OCI-LY1 (cell line): ENCODE measurements around the gene HSF2BP.
"Not testable (repeated sequence)": the region's sequence is repeated elsewhere in the genome, so short reads cannot be mapped to it uniquely, and the experiment has no call there.

ENCODE experiments used
- H2AFZ ChIP-seq: fragments of 200-600 bp; sonication (generic), shearing (Covaris generic); 2 replicates; pipeline ENCODE4 v1.6.0; 2014; ENCODE audit warnings: antibody characterized with exemption, mild to moderate bottlenecking, low read length
- H3F3A ChIP-seq: fragments of 200-600 bp; sonication (generic), shearing (Covaris generic); 2 replicates; pipeline ENCODE4 v1.6.0; 2014; ENCODE audit warnings: mild to moderate bottlenecking, antibody characterized with exemption, low read length, moderate library complexity; ENCODE audit not compliant: insufficient read depth
- H3K27ac ChIP-seq: fragments of 200-600 bp; sonication (generic); 2 replicates; pipeline ENCODE4 v1.5.1; 2014; ENCODE audit warnings: low read length, mixed run types, mild to moderate bottlenecking, low read depth; ENCODE audit not compliant: poor library complexity, severe bottlenecking
- H3K27me3 ChIP-seq: fragments of 200-600 bp; sonication (generic); 2 replicates; pipeline ENCODE4 v1.6.0; 2014; ENCODE audit warnings: antibody characterized with exemption, mild to moderate bottlenecking, low read length, moderate library complexity; ENCODE audit not compliant: insufficient read depth
- H3K36me3 ChIP-seq: fragments of 200-600 bp; sonication (generic); 2 replicates; pipeline ENCODE4 v1.6.1; 2014; ENCODE audit warnings: mild to moderate bottlenecking, antibody characterized with exemption, low read length, moderate library complexity, mixed read lengths; ENCODE audit not compliant: insufficient read depth
- H3K4me1 ChIP-seq: fragments of 200-600 bp; sonication (generic); 2 replicates; pipeline ENCODE4 v1.5.1; 2014; ENCODE audit warnings: mild to moderate bottlenecking, low read length, moderate library complexity; ENCODE audit not compliant: insufficient read depth, severe bottlenecking
- H3K4me2 ChIP-seq: fragments of 200-600 bp; sonication (generic), shearing (Covaris generic); 2 replicates; pipeline ENCODE4 v1.6.1; 2014; ENCODE audit warnings: low read length
- H3K4me3 ChIP-seq: fragments of 200-600 bp; sonication (generic); 2 replicates; pipeline ENCODE4 v1.5.1; 2014; ENCODE audit warnings: low read length, low read depth, mild to moderate bottlenecking, mixed read lengths; ENCODE audit not compliant: poor library complexity, severe bottlenecking
- H3K79me2 ChIP-seq: fragments of 200-600 bp; shearing (Covaris generic); 2 replicates; pipeline ENCODE4 v1.6.1; 2016; ENCODE audit warnings: mixed run types, low read length, mixed read lengths; ENCODE audit not compliant: insufficient read depth
- H3K9ac ChIP-seq: fragments of 200-600 bp; sonication (generic), shearing (Covaris generic); 2 replicates; pipeline ENCODE4 v1.6.1; 2014; ENCODE audit warnings: mild to moderate bottlenecking, low read length, mixed read lengths
- H3K9me2 ChIP-seq: fragments of 200-600 bp; sonication (generic), shearing (Covaris generic); 2 replicates; pipeline ENCODE4 v1.6.1; 2014; ENCODE audit warnings: low read depth, mild to moderate bottlenecking, low read length, mixed read lengths
- H3K9me3 ChIP-seq: fragments of 200-600 bp; shearing (Covaris generic); 2 replicates; pipeline ENCODE4 v1.6.1; 2014; ENCODE audit warnings: low read length, mixed read lengths
- H4K20me1 ChIP-seq: fragments of 200-600 bp; sonication (generic), shearing (Covaris generic); 2 replicates; pipeline ENCODE4 v1.6.0; 2016; ENCODE audit warnings: mild to moderate bottlenecking, low read length; ENCODE audit not compliant: insufficient read depth

HSF2BP gene

DNA sequence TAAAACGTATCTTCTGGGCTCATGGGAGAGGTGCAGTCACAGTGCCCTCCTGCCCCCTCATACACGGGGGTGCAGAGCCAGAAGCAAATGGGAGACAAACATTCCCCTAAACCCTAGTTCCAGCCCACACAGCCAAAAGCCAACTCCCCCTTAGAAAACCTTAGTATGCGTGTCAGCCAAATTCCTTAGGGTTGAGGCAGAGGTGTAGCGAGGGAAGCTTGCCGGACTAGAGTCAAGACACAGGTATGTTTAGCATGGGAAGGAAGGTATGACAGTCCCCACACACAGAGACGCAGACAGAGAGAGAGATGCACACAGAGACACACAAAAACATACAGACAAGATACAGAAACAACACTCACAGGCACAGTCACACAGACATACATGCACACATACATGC, 141.6 kb downstream of the HSF2BP start:
- not testable (repeated sequence) for H3K27ac ChIP-seq, H3K36me3 ChIP-seq, H3K4me3 ChIP-seq, H3K9ac ChIP-seq, H4K20me1 ChIP-seq, H3K27me3 ChIP-seq, H3K9me3 ChIP-seq, H3F3A ChIP-seq, H3K79me2 ChIP-seq, H3K4me1 ChIP-seq, H3K4me2 ChIP-seq, H2AFZ ChIP-seq, H3K9me2 ChIP-seq

DNA sequence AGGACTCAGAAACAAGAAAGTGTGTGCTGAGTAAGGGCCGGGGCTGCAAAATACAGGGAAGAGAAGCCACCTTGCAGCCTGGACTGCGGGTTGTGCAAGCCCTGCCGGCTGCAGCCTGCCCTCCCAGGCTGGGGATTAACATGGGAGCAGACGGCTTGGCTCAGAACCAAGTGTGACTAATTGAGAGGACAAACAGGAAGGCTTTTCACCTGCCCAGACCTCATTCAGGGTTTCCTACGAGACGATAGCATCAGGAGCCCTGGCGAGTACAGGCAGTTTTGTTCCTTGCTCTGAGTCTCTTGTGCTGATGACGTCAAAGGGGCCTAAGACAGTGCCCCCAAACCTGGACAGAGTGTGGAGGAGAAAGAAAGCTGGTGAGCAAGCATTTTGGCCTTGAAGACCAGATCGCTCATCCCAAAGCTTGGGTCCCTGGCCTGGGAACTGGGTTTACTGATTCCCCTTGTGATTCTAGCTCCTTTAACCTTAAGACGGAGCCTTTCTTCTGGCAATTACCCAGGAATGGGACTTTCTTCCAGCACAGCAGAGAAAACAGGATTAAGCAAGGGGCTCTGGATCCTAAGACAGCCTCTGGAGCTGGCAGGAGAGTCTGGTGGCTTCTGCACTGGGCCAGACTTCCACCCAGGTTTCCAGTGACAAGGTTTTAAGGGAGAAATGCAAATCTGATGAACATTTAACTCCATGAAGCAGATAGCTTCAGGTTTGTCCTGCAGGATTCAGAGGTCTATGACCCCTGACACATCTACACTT, 142.2 kb downstream of the HSF2BP start:
- not testable (repeated sequence) for H3K9me3 ChIP-seq, H3K27ac ChIP-seq, H3K4me1 ChIP-seq, H3K4me3 ChIP-seq, H3F3A ChIP-seq, H2AFZ ChIP-seq, H3K9ac ChIP-seq, H3K9me2 ChIP-seq, H3K4me2 ChIP-seq, H4K20me1 ChIP-seq, H3K36me3 ChIP-seq, H3K27me3 ChIP-seq, H3K79me2 ChIP-seq

DNA sequence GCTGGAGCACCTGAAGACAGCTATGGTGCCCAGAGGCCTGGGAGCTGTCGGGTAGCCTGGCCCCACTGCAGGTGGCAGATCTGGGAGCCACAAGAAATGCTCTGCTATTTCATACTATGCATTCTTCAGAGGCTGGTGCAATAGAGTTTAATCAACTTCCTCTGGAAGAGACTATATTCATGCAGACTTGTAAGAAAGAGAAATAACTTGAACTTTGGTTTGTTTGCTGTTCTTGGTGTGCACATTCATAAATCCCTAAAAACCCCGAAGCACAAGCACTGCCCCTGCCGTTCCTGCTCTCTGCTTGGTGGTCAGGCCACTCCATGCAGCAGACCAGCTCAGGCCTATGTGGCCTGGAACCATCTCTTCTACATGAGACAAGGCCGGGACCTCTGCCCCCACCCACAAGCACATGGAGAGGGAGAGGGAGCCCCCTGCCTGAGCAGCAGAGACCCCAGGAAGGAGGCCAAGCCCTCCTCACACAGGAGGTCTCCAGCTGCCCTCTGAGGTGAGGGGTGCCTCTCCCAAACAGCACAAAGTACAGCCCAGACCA, 142.9 kb downstream of the HSF2BP start:
- H3F3A ChIP-seq, H3K79me2 ChIP-seq, H2AFZ ChIP-seq, H3K9ac ChIP-seq, H3K36me3 ChIP-seq, H3K27ac ChIP-seq, H3K9me3 ChIP-seq, H3K4me1 ChIP-seq, H3K4me2 ChIP-seq, H3K4me3 ChIP-seq, H3K27me3 ChIP-seq, H3K9me2 ChIP-seq, H4K20me1 ChIP-seq: not testable (repeated sequence)

DNA sequence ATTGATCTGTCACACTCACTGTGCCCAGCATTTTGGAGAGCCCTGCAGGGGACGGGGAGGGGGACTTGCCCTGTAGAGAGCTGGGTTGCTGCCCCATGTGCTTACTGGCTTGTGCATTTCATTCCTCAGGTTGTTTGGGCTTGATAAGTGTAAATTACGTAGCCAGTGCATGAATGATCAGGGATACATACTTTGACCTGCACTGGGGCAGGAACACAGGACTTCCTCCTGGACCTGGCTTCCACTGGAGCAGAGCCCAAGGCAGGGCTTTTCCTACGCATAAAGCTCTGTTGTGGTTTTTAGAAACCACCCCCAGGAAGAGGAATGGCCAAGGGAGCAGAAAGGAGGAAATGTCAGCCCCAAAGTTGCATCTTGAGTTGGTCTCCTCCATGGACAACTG, 144.5 kb downstream of the HSF2BP start:
- H3K9me3 ChIP-seq, H3K36me3 ChIP-seq, H3K9ac ChIP-seq, H4K20me1 ChIP-seq, H3K27ac ChIP-seq, H3F3A ChIP-seq, H3K27me3 ChIP-seq, H2AFZ ChIP-seq, H3K4me3 ChIP-seq, H3K9me2 ChIP-seq, H3K4me1 ChIP-seq, H3K79me2 ChIP-seq, H3K4me2 ChIP-seq: not testable (repeated sequence)

DNA sequence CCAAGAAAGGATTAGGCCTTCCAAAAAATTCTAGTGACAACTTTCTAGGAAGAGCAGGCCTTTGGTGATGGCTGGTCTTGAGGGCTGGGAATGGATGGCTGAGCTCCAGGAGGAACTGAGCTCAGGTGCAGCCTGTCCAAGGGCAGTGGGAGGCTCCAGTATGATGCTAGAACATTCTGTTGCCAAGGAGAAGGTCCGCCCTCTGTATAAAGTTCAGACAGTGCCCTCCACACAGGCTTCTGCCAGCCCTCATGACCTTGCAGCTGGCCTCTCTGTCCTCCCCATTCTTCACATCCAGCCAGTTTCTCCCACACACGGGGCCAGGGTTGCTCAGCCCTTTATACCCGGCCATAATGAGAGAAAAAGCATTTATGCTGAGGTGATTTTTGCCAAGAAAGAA, 146.3 kb downstream of the HSF2BP start:
- not testable (repeated sequence) for H3K4me3 ChIP-seq, H2AFZ ChIP-seq, H3K27me3 ChIP-seq, H3K9me2 ChIP-seq, H3K9me3 ChIP-seq, H3K9ac ChIP-seq, H3K36me3 ChIP-seq, H4K20me1 ChIP-seq, H3F3A ChIP-seq, H3K4me2 ChIP-seq, H3K79me2 ChIP-seq, H3K4me1 ChIP-seq, H3K27ac ChIP-seq

DNA sequence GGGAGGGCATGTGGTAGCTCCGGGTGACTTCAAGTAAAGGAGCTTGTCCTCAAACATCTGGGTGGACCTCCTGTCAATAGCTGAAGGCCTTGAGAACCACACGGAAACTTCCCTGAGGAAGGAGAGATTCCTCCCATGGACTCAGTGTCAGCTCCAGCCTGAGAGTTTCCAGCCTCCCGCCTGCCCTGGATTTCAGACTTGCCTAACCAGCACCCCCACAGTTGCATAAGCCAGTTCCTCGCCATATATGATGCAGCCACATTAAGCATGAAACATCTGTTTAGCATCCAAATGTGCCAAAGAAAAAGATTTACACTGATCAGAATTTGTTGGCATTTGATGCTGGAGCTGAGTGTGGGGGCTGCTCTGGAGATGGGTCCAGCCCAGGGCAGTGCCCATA, 148.1 kb downstream of the HSF2BP start:
- not testable (repeated sequence) for H3K79me2 ChIP-seq, H3K9me2 ChIP-seq, H4K20me1 ChIP-seq, H3K27ac ChIP-seq, H3K36me3 ChIP-seq, H2AFZ ChIP-seq, H3K9ac ChIP-seq, H3K4me2 ChIP-seq, H3K27me3 ChIP-seq, H3K9me3 ChIP-seq, H3F3A ChIP-seq, H3K4me1 ChIP-seq, H3K4me3 ChIP-seq

DNA sequence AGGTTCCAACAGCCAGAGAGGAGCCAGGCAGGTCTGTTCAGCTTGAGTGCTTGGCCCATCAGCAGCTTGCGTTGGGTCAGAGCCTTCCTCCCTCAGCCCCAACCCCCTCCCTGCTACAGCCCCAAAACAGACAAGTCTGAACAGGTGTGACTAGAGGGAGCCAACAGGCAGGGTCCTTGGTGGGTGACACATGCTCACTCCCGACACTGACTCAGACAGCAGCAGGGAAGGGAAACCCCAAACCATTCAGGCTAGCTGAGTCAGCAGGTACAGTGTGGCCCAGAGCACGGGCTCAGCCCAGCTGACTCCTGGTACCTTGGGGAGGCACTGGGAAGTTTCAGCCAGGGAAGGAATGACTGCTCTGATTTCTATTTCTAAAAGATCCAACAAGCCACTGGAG, 148.6 kb downstream of the HSF2BP start:
- H3K4me3 ChIP-seq, H3K9ac ChIP-seq, H3K27ac ChIP-seq, H3K36me3 ChIP-seq, H3K4me2 ChIP-seq, H3K79me2 ChIP-seq, H3K4me1 ChIP-seq, H3K27me3 ChIP-seq, H3F3A ChIP-seq, H3K9me2 ChIP-seq, H4K20me1 ChIP-seq, H3K9me3 ChIP-seq, H2AFZ ChIP-seq: not testable (repeated sequence)

DNA sequence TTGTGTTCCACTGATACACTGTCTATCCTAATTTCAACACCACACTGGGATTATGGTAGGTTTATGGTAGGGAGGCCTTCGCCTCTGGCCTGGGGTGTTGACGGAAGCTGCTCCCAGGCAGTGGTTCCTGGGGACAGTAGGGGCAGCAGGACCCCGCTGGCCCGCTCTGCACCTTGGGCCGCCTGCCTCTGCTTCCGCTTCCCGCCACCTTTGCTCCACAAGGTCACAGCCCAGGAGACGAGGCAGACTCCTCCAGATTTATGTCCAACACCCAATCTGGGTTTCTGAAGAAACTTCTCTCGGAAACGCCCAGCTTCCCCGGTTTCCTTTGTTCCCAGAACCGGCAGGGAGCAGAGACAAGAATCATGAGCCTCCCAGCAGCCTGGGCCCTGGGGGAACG, 155.4 kb downstream of the HSF2BP start:
- H3K9me2 ChIP-seq, H3K4me2 ChIP-seq, H4K20me1 ChIP-seq, H3K4me1 ChIP-seq, H3K27me3 ChIP-seq, H3K36me3 ChIP-seq, H2AFZ ChIP-seq, H3F3A ChIP-seq, H3K27ac ChIP-seq, H3K79me2 ChIP-seq, H3K4me3 ChIP-seq, H3K9ac ChIP-seq, H3K9me3 ChIP-seq: not testable (repeated sequence)
